A549 (cell line): ENCODE measurements around the gene COPRS. TPM values are rescaled to one million over a fixed set of nuclear protein-coding genes. Genes with fewer than 3 reads are reported as not detected.

Source experiments
- ATAC-seq, 2 experiments: fragments of 200-7000 bp in 1 of 2; fragments of >200 bp in 1 of 2; cut with Nextera tagmentation in 1 of 2; cut with Tn5 transposase in 1 of 2; 3 replicates each; pipeline versions ENCODE4 v1.8.0 to v1.9.1; 2018 to 2020; ENCODE audit warnings: mild to moderate bottlenecking in 1 of 2, moderate library complexity in 1 of 2
- CTCF ChIA-PET: fragments of 300-600 bp; sonication (Branson Sonifier 250); formaldehyde crosslinking; extraction: SDS; loops from one replicate; lab custom pipeline; 2021; ENCODE audit warnings: antibody characterized with exemption, inconsistent platforms; lab: Yijun Ruan, JAX
- POLR2A ChIA-PET: fragments of 350-600 bp; formaldehyde crosslinking; extraction: SDS; loops from one replicate; lab custom pipeline; 2021; ENCODE audit warnings: antibody characterized with exemption, inconsistent platforms; lab: Yijun Ruan, JAX
- DNase-seq, 2 experiments: peaks; one replicate each; pipeline versions ENCODE4 v3.0.0 to v3.0.0-alpha.2; 2011 to 2016; ENCODE audit warnings: low read depth in 1 of 2, low spot score in 1 of 2
- FAIRE-seq: peaks from 2 replicates; lab custom pipeline; 2011; peaks lifted over from hg19 to GRCh38; lab: Jason Lieb, UNC
- H3K27ac ChIP-seq, 2 experiments: fragments of >200 bp; sonication (Bioruptor Twin); formaldehyde crosslinking; 3 replicates each; pipeline ENCODE4 v1.5.1; 2016 to 2017
- H3K4me1 ChIP-seq: fragments of >200 bp; sonication (Bioruptor Twin); formaldehyde crosslinking; 3 replicates; pipeline ENCODE4 v1.6.1; 2016
- H3K4me2 ChIP-seq: fragments of >200 bp; sonication (Bioruptor Twin); formaldehyde crosslinking; 3 replicates; pipeline ENCODE4 v1.6.1; 2016
- H3K4me3 ChIP-seq: fragments of >200 bp; sonication (Bioruptor Twin); formaldehyde crosslinking; 3 replicates; pipeline ENCODE4 v1.5.1; 2016
- H3K9me3 ChIP-seq: fragments of >200 bp; sonication (Bioruptor Twin); formaldehyde crosslinking; 3 replicates; pipeline ENCODE4 v1.6.1; 2016
- BCL3 ChIP-seq: fragments of >200 bp; sonication (Bioruptor Twin); formaldehyde crosslinking; IDR thresholded peaks from 3 replicates; pipeline ENCODE4 v1.6.1; 2016
- BHLHE40 ChIP-seq: IDR thresholded peaks from 2 replicates; pipeline ENCODE4 v1.6.1; 2012; ENCODE audit warnings: low read depth, low read length, inconsistent platforms
- CBX2 ChIP-seq: fragments of 200-600 bp; sonication (generic); IDR thresholded peaks from 2 replicates; pipeline ENCODE4 v1.6.1; 2016; ENCODE audit warnings: low read depth, mild to moderate bottlenecking, borderline replicate concordance
- CEBPB ChIP-seq, 2 experiments: fragments of >200 bp in 1 of 2; sonication (Bioruptor Twin) in 1 of 2; formaldehyde crosslinking in 1 of 2; IDR thresholded peaks; 2 replicates each; pipeline ENCODE4 v1.6.1; 2012 to 2016
- CHD2 ChIP-seq: fragments of 150-350 bp; IDR thresholded peaks from 2 replicates; pipeline ENCODE4 v1.6.1; 2014; ENCODE audit warnings: low read length; ENCODE audit not compliant: partially characterized antibody
- CHD4 ChIP-seq: fragments of 200-600 bp; sonication (generic); IDR thresholded peaks from 2 replicates; pipeline ENCODE4 v1.6.1; 2016; ENCODE audit warnings: antibody characterized with exemption, mild to moderate bottlenecking, borderline replicate concordance
- CTCF ChIP-seq: fragments of >200 bp; sonication (Bioruptor Twin); formaldehyde crosslinking; IDR thresholded peaks from 3 replicates; pipeline ENCODE4 v1.5.1; 2016
- E2F6 ChIP-seq: IDR thresholded peaks from 2 replicates; pipeline ENCODE4 v1.6.1; 2012; ENCODE audit warnings: low read depth, borderline replicate concordance
- GATA3 ChIP-seq: IDR thresholded peaks from 2 replicates; pipeline ENCODE4 v1.6.1; 2012; ENCODE audit warnings: borderline replicate concordance
- HEYL ChIP-seq: fragments of 250-450 bp; sonication (Bioruptor Pico); IDR thresholded peaks from 2 replicates; pipeline ENCODE4 v1.8.0; 2021; ENCODE audit warnings: mild to moderate bottlenecking, moderate library complexity
- HOXA7 ChIP-seq: fragments of 250-450 bp; sonication (Bioruptor Pico); IDR thresholded peaks from 2 replicates; pipeline ENCODE4 v1.5.0; 2020; ENCODE audit warnings: mild to moderate bottlenecking, moderate library complexity
- HOXB13 ChIP-seq: fragments of 250-450 bp; sonication (Bioruptor Pico); IDR thresholded peaks from 2 replicates; pipeline ENCODE4 v1.5.0; 2020; ENCODE audit warnings: low read depth, mild to moderate bottlenecking, moderate library complexity
- JUN ChIP-seq, 2 experiments: fragments of >200 bp; sonication (Bioruptor Twin); formaldehyde crosslinking; IDR thresholded peaks; 2 replicates in 1 of 2; 3 replicates in 1 of 2; pipeline ENCODE4 v1.6.1; 2016 to 2017
- KDM5A ChIP-seq: fragments of 200-600 bp; sonication (generic); IDR thresholded peaks from 2 replicates; pipeline ENCODE4 v1.6.1; 2016; ENCODE audit warnings: antibody characterized with exemption, mild to moderate bottlenecking
- MAFK ChIP-seq: fragments of 450-650 bp; IDR thresholded peaks from 2 replicates; pipeline ENCODE4 v1.6.1; 2014; ENCODE audit not compliant: partially characterized antibody
- MAX ChIP-seq: IDR thresholded peaks from 2 replicates; pipeline ENCODE4 v1.6.1; 2012
- MAZ ChIP-seq: fragments of 150-350 bp; IDR thresholded peaks from 2 replicates; pipeline ENCODE4 v1.6.1; 2014; ENCODE audit warnings: antibody characterized with exemption, low read depth, low read length, borderline replicate concordance
- NPAS2 ChIP-seq: fragments of 250-450 bp; sonication (Bioruptor Pico); IDR thresholded peaks from 2 replicates; pipeline ENCODE4 v1.8.0; 2022; ENCODE audit warnings: mild to moderate bottlenecking, moderate library complexity, borderline replicate concordance
- PBX3 ChIP-seq: IDR thresholded peaks from 2 replicates; pipeline ENCODE4 v1.6.1; 2012
- POLR2A ChIP-seq: IDR thresholded peaks from 2 replicates; pipeline ENCODE4 v1.6.1; 2012; ENCODE audit warnings: mild to moderate bottlenecking, low read length
- RAD21 ChIP-seq, 2 experiments: fragments of >200 bp in 1 of 2; sonication (Bioruptor Twin) in 1 of 2; formaldehyde crosslinking in 1 of 2; IDR thresholded peaks in 1 of 2; conservative IDR thresholded peaks in 1 of 2; 2 replicates in 1 of 2; 3 replicates in 1 of 2; pipeline ENCODE4 v1.6.1; 2012 to 2018; ENCODE audit warnings: inconsistent platforms in 1 of 2
- RARB ChIP-seq: fragments of 250-450 bp; sonication (Bioruptor Pico); IDR thresholded peaks from 2 replicates; pipeline ENCODE4 v1.8.0; 2021; ENCODE audit warnings: mild to moderate bottlenecking, moderate library complexity
- RNF2 ChIP-seq: fragments of 200-600 bp; sonication (generic); IDR thresholded peaks from 2 replicates; pipeline ENCODE4 v1.6.1; 2016; ENCODE audit warnings: low read depth, mild to moderate bottlenecking, antibody characterized with exemption, moderate library complexity, borderline replicate concordance
- SMC3 ChIP-seq: fragments of >200 bp; sonication (Bioruptor Twin); formaldehyde crosslinking; IDR thresholded peaks from 3 replicates; pipeline ENCODE4 v1.6.1; 2018; ENCODE audit warnings: inconsistent platforms
- TFCP2L1 ChIP-seq: fragments of 250-450 bp; sonication (Bioruptor Pico); IDR thresholded peaks from 2 replicates; pipeline ENCODE4 v1.5.0; 2021; ENCODE audit warnings: mild to moderate bottlenecking
- TP53 ChIP-seq: fragments of 250-450 bp; sonication (Bioruptor Pico); IDR thresholded peaks from 2 replicates; pipeline ENCODE4 v1.5.0; 2021; ENCODE audit warnings: mild to moderate bottlenecking, moderate library complexity
- WGBS: methylation state at CpG from one replicate; pipeline ENCODE4 v1.1.6; 2017; ENCODE audit errors: missing lambda C conversion rate; 5-methylcytosine and 5-hydroxymethylcytosine counted together
- polyA minus RNA-seq: library from RNA; depleted of rRNA, polyadenylated mRNA; stranded (reverse); fragments of >200 nt; gene quantifications from 2 replicates; pipeline ENCODE4 v1.2.3, GENCODE V29; 2011; rRNA and poly(A)+ RNA removed
- polyA plus RNA-seq, 4 experiments: library from polyadenylated mRNA; depleted of rRNA in 3 of 4; stranded (reverse); fragments of >200 nt; fragmentation: RNase III in 1 of 4; extraction: RNeasy Plus Mini Kit Qiagen cat#74134 plus additional on column Dnase treatment in 1 of 4; gene quantifications; 2 replicates in 3 of 4; 3 replicates in 1 of 4; pipeline ENCODE4 v1.2.3, GENCODE V29; 2011 to 2017

Gene COPRS
- 72.7 and 80.5 TPM in 2 replicates for polyA plus RNA-seq (2011; rRNA removed)
- 95.5 and 97.0 TPM in 2 replicates for polyA plus RNA-seq (2012; cell fraction: cytosol; rRNA removed)
- polyA plus RNA-seq (2012; cell fraction: nucleus; rRNA removed): 32.6 and 50.6 TPM in 2 replicates
- polyA plus RNA-seq (2017; fragmentation: RNase III; extraction: RNeasy Plus Mini Kit Qiagen cat#74134 plus additional on column Dnase treatment): 88.4 to 98.3 TPM (median 96.9 TPM) in 3 replicates
- 36.1 and 44.1 TPM in 2 replicates for polyA minus RNA-seq

GRCh38 chr17:31858642-31859486, at the start of gene COPRS:
TSS of gene COPRS (minus strand) at chr17:31859244. CDS start at chr17:31859199, 45 bp downstream.
- TF ChIP-seq MAX: peak; percentile 50
- peak; percentile 26; the same call in 2 of the 3 replicates for TF ChIP-seq CTCF
- TF ChIP-seq GATA3: no peak
- TF ChIP-seq CEBPB (IDR thresholded peaks at IDR 0.05): no peak
- TF ChIP-seq POLR2A: peak; percentile 88
- peak in 1 of 2 experiments; percentile 87; a peak in 4 of 5 replicates for TF ChIP-seq JUN (IDR thresholded peaks at IDR 0.05)
- TF ChIP-seq HOXB13 (CRISPR knock-in tag): no peak
- TF ChIP-seq BCL3: 0 out of 3 replicates have a peak, but pooled peaks have one; percentile 67
- peak; percentile 52; the same call in 1 of the 2 replicates for TF ChIP-seq NPAS2 (CRISPR knock-in tag)
- TF ChIP-seq E2F6: peak; percentile 53
- peak; percentile 4; the same call in 2 of the 3 replicates for TF ChIP-seq SMC3
- 0 out of 5 replicates have a peak, but pooled peaks of 1 of the 2 experiments have one; percentile 24 for TF ChIP-seq RAD21 (conservative IDR thresholded peaks at IDR 0.05 in 1 of 2, IDR thresholded peaks at IDR 0.05 in 1 of 2)
- TF ChIP-seq TFCP2L1 (CRISPR knock-in tag): peak; percentile 60; the same call in 1 of the 2 replicates
- Histone ChIP-seq H3K4me3 (peak within 1 kb of the TSS; percentile 95), H3K27ac (peak within 1 kb of the TSS; percentile 96 to 98), H3K4me2 (peak within 1 kb of the TSS; percentile 86), H3K9me3 (no peaks in the 10 kb centered on the region), H3K4me1 (peaks cover 14% of the 10 kb centered on the region)
- 2% methylated on average over 15 of the region's 100 CpGs for WGBS
- FAIRE-seq: no peak
- ATAC-seq: peak; percentile 82 to 91
- DNase-seq: peak; percentile 81 to 87
- CTCF ChIA-PET: interaction anchor here (0.6 to 11.5 kb wide), 6 partner anchors 9 to 300 kb away, joined by 4 to 130 read pairs (median 4); no protein-coding TSS in a partner anchor
- POLR2A ChIA-PET: interaction anchor here (1.9 kb wide), 1 partner anchor 42 kb away, joined by 7 read pairs; the partner anchor contains the start of gene UTP6

GRCh38 chr17:31908386-31908785, 49.3 kb upstream of the COPRS start:
- CTCF ChIA-PET: interaction anchor here (0.6 kb wide), 1 partner anchor 73 kb away, joined by 3 read pairs; no protein-coding TSS in a partner anchor
- ATAC-seq (no peak), FAIRE-seq (no peak), DNase-seq (no peak)
- H3K27ac ChIP-seq: no peak overlapping the region
- POLR2A ChIA-PET: no interaction called here
- H3K4me1 ChIP-seq: no peaks in the 10 kb centered on the region
- no peak overlapping the region for H3K4me3 ChIP-seq
- no peak overlapping the region for H3K4me2 ChIP-seq
- no peaks in the 10 kb centered on the region for H3K9me3 ChIP-seq
- TF ChIP-seq KDM5A: no peak
- no peak for TF ChIP-seq CBX2
- TF ChIP-seq RNF2: no peak
- no peak for TF ChIP-seq HOXA7
- TF ChIP-seq CTCF: no peak
- no peak for TF ChIP-seq CHD4
- TF ChIP-seq MAZ: no peak
- TF ChIP-seq TP53 (CRISPR knock-in tag): no peak
- no peak for TF ChIP-seq BCL3
- TF ChIP-seq CHD2: no peak
- no peak for TF ChIP-seq RAD21 (conservative IDR thresholded peaks at IDR 0.05 in 1 of 2, IDR thresholded peaks at IDR 0.05 in 1 of 2)
- no peak for TF ChIP-seq HEYL (CRISPR knock-in tag)
- TF ChIP-seq PBX3: no peak
- no peak for TF ChIP-seq BHLHE40
- TF ChIP-seq MAFK: no peak
- TF ChIP-seq RARB: no peak
